ENCODE data around the gene SNUPN.
"Not testable (repeated sequence)": the region's sequence is repeated elsewhere in the genome, so short reads cannot be mapped to it uniquely, and the experiment has no call there.

The SNUPN gene

GRCh38 chr15:75570126-75570845 is 55.2 kb downstream of the SNUPN start:
- TF ChIP-seq TAF1 (IDR thresholded peaks at IDR 0.05; ENCODE audit: borderline replicate concordance, low read depth, low read length), result no peak
- no peak for TF ChIP-seq POLR2A (IDR thresholded peaks at IDR 0.05; ENCODE audit: low read depth, low read length)
- TF ChIP-seq POLR2AphosphoS5 (IDR thresholded peaks at IDR 0.05; ENCODE audit: low read depth, low read length), result no peak
- no peak for DNase-seq (ENCODE audit: insufficient read length)
- no peak for FAIRE-seq

- DNase-seq (ENCODE audit: insufficient read length), result no peak
- no peak for FAIRE-seq
- TF ChIP-seq POLR2A (IDR thresholded peaks at IDR 0.05; ENCODE audit: low read depth, low read length), result no peak
Measured at GRCh38 chr15:75565062-75565970, 60.2 kb downstream of the SNUPN start.

- TF ChIP-seq POLR2AphosphoS5 (IDR thresholded peaks at IDR 0.05; ENCODE audit: low read depth, low read length), result no peak
Measured at GRCh38 chr15:75561888-75562287, 63.6 kb downstream of the SNUPN start.

GRCh38 chr15:75559360-75559759 is 66.2 kb downstream of the SNUPN start:
- not testable (repeated sequence) for FAIRE-seq; DNase-seq (ENCODE audit: insufficient read length)

More at GRCh38 chr15:75561888-75562287, 63.6 kb downstream of the SNUPN start:
- FAIRE-seq, result no peak
- no peak for DNase-seq (ENCODE audit: insufficient read length)

GRCh38 chr15:75558955-75559354 is 66.6 kb downstream of the SNUPN start:
- FAIRE-seq, result not testable (repeated sequence)

GRCh38 chr15:75554717-75555116 is 70.8 kb downstream of the SNUPN start:
- FAIRE-seq, result no peak
- no peak for TF ChIP-seq POLR2AphosphoS5 (IDR thresholded peaks at IDR 0.05; ENCODE audit: low read depth, low read length)
- TF ChIP-seq POLR2A (IDR thresholded peaks at IDR 0.05; ENCODE audit: low read depth, low read length), result no peak
- no peak for TF ChIP-seq TAF1 (IDR thresholded peaks at IDR 0.05; ENCODE audit: borderline replicate concordance, low read depth, low read length)
- no peak for DNase-seq (ENCODE audit: insufficient read length)

More at GRCh38 chr15:75558955-75559354, 66.6 kb downstream of the SNUPN start:
- not testable (repeated sequence) for DNase-seq (ENCODE audit: insufficient read length)

GRCh38 chr15:75553659-75554058 is 71.9 kb downstream of the SNUPN start:
- no peak for DNase-seq (ENCODE audit: insufficient read length)

GRCh38 chr15:75551091-75551490 is 74.4 kb downstream of the SNUPN start:
- no peak for TF ChIP-seq POLR2AphosphoS5 (IDR thresholded peaks at IDR 0.05; ENCODE audit: low read depth, low read length)
- TF ChIP-seq POLR2A (IDR thresholded peaks at IDR 0.05; ENCODE audit: low read depth, low read length), result no peak
- TF ChIP-seq TAF1 (IDR thresholded peaks at IDR 0.05; ENCODE audit: borderline replicate concordance, low read depth, low read length), result no peak

More at GRCh38 chr15:75553659-75554058, 71.9 kb downstream of the SNUPN start:
- no peak for FAIRE-seq
- no peak for TF ChIP-seq TAF1 (IDR thresholded peaks at IDR 0.05; ENCODE audit: borderline replicate concordance, low read depth, low read length)
- no peak for TF ChIP-seq POLR2AphosphoS5 (IDR thresholded peaks at IDR 0.05; ENCODE audit: low read depth, low read length)
- TF ChIP-seq POLR2A (IDR thresholded peaks at IDR 0.05; ENCODE audit: low read depth, low read length), result no peak

More at GRCh38 chr15:75551091-75551490, 74.4 kb downstream of the SNUPN start:
- FAIRE-seq (no peak), DNase-seq (ENCODE audit: insufficient read length) (no peak)
